NOMO-1 (cell line): ENCODE measurements around the gene UGT1A10.
"Not testable (repeated sequence)": the region's sequence is repeated elsewhere in the genome, so short reads cannot be mapped to it uniquely, and the experiment has no call there.

Experiments used
- DNase-seq, 2 experiments: peaks; one replicate each; lab custom pipeline; 2025; ENCODE audit not compliant: unreplicated experiment in 2 of 2; lab: John Stamatoyannopoulos, UW

UGT1A10 gene

DNA sequence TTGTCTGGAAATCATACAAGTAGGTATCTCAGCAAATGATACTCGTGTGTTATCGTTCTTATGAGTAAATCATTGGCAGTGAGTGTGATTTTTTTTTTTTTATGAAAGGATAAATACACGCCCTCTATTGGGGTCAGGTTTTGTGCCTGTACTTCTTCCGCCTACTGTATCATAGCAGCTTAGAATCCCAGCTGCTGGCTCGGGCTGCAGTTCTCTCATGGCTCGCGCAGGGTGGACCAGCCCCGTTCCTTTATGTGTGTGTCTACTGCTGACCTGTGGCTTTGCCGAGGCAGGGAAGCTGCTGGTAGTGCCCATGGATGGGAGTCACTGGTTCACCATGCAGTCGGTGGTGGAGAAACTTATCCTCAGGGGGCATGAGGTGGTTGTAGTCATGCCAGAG, at the start of gene UGT1A10:
Gene UGT1A10, plus strand, starts transcription at position 143 of the 400 bp plus-strand sequence. Its CDS starts 75 bp downstream, at position 218.
- DNase-seq: not testable (repeated sequence)

DNA sequence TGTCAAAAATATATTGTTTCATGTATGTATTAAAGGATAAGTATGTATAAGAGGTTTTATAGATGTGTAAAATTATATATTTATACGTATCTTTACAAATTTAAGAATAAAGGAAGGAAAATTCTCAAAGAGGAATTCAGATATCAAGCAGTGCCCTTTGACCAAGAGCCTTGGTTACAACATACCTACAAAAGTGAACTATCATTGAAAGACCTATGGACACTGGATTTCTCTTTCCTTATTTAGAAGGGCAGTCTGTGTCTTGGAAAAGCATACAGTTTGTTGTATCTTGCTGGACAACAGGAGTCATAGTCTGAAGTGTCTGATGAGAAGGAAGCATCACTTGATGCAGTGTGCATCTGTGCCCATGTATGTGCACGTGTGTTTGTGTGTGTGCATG, 47.8 kb upstream of the UGT1A10 start:
- DNase-seq: no peak

DNA sequence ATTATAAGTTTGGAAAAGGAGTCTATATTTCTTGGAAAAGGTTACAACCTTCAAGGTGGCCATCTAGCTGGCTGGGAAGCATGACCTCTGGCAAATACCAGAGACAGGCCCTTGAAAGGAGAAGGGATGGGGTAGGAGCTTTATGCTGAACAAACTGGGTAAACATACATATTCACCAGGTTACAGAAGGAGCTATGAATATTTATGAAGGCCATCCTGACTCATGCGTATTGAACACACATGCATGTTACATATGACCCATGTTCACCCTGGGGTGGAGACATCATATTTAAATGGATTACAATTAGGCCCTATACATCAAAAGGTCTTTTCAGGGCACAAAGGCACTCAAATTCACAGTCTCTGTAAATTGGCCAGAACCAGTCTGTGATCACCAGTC, 43.5 kb upstream of the UGT1A10 start:
- not testable (repeated sequence) for DNase-seq

DNA sequence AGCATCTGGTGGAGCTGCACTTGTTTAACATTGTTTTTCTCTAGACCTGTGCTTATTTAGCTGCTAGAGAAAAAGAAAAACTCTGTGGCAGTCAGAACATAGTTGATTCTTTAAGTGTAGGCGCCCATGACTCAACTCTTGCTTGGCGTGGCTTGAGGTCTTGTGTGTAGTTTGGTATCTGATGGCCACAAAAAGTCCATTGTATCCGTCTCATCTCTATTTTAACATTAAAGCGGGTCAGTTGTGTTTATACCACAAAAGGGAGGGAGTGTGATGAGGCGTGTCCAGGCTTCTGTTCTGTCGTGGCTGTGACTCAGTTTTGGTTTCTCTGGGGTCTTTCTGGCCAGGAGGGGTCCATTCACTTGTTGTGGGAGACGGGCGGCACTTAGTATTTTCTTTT, 43.0 kb upstream of the UGT1A10 start:
- no peak for DNase-seq

DNA sequence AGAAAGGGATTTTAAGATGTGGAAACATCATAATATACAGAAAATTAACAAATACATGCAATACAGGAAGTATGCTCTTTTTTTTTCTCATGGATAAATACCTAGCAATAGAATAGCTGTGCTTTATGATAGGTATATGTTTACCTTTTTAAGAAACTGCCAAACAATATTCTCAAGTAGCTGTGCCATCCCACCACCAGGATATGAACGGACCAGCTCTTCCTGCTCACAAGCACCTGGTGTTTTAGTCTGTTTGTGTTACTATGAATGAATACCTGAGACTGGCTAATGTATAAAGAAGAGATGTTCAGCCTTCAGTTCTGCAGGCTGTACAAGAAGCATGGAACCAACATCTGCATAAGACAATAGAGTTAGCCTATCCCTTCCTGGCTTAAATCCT, 38.7 kb upstream of the UGT1A10 start:
- no peak for DNase-seq

GRCh38 chr2:233598952-233599351, 37.3 kb upstream of the UGT1A10 start:
- DNase-seq: no peak

DNA sequence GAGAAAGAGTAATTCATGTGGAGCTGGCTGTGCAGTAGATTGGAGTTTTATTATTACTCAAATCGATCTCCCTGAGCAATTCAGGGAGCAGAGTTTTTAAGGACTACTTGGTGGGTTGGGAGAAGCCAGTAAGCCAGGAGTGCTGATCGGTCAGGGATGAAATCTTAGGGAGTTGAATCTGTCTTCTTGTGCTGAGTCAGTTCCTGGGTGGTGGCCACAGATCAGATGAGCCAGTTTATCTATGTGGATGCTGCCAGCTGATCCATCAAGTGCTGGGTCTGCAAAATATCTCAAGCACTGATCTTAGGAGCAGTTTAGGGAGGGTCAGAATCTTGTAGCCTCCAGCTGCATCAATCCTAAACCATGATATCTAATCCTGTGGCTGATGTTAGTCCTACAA, 35.9 kb upstream of the UGT1A10 start:
- DNase-seq: no peak

GRCh38 chr2:233602076-233602475, 34.2 kb upstream of the UGT1A10 start:
- DNase-seq: no peak

DNA sequence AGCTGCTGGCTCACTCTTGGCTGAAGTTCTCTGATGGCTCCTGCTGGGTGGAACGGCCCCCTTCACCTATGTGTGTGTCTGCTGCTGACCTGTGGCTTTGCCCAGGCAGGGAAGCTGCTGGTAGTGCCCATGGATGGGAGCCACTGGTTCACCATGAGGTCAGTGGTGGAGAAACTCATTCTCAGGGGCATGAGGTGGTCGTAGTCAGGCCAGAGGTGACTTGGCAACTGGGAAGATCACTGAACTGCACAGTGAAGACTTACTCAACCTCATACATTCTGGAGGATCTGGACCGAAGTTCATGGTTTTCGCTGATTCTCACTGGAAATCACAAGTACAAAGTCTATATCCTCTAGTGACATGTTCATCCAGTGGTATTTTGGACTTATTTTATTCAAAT, 32.7 kb upstream of the UGT1A10 start:
- DNase-seq: no peak

DNA sequence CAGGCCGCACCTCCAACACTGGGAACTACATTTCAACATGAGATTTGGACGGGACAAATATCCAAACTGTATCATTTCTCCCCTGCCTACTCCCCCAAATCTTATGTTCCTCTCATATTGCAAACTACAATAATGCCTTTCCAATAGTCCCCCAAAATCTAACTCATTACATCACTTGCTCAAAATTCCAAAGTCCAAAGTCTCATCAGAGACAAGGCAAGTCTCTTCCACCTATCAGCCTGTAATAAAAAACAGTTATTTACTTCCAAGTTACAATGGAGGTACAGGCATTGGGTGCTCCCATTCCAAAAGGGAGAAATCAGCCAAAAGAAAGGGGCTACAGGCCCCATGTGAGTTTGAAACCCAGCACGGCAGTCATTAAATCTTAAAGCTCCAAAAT, 31.4 kb upstream of the UGT1A10 start:
- no peak for DNase-seq

GRCh38 chr2:233605680-233606079, 30.6 kb upstream of the UGT1A10 start:
- DNase-seq: no peak

DNA sequence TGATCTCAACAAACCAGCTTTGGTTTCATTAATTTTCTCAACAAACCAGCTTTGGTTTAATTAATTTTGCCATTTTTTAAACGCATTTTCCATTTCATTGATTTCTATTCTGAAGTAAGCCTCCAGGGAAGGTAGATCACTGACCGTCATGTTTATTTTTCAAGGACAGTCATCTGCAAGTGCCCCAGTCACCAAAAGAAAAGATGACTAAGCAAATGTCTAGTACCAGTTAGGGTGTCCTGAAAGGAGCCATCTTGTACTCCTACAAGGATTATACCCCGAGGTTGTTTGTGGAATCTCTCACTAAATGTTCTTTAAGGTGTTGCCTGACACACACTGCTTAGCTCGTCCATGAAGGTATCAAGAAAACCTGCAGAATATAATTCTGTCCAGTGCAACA, 25.0 kb upstream of the UGT1A10 start:
- no peak for DNase-seq

GRCh38 chr2:233617476-233617875, 18.8 kb upstream of the UGT1A10 start, which contains the start of gene UGT1A8:
Gene UGT1A8 (plus strand): TSS chr2:233617633. CDS start chr2:233617708, 75 bp downstream.
- not testable (repeated sequence) for DNase-seq

DNA sequence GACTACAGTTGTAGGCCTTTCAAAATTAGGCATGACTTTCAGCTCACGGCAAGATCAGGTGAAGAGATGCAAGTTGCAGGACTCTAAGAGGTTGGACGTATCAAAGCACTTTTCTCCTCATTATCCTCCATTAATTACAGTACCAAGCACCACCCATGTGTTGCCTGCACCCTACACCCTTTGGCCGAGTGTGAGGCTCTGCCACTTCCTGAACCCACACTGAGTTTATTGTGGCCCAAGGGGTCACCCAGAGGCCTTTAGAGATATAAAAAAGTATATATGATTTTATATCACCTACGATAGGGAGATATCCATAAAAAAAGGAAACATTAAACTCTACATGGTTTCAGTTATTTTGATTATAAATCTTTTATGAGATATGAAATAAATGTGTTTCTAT, 16.0 kb upstream of the UGT1A10 start:
- no peak for DNase-seq

DNA sequence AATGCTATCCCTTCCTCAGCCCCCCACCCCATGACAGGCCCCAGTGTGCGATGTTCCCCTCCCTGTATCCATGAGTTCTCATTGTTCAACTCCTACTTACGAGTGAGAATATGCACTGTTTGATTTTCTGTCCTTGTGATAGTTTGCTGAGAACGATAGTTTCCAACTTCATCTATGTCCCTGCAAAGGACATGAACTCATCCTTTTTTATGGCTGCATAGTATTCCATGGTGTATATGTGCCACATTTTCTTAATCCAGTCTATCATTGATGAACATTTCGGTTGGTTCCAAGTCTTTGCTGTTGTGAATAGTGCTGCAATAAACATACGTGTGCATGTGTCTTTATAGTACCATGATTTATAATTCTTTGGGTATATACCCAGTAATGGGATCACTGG, 14.4 kb upstream of the UGT1A10 start:
- not testable (repeated sequence) for DNase-seq

GRCh38 chr2:233627331-233628025, 8.8 kb upstream of the UGT1A10 start:
- no peak for DNase-seq

DNA sequence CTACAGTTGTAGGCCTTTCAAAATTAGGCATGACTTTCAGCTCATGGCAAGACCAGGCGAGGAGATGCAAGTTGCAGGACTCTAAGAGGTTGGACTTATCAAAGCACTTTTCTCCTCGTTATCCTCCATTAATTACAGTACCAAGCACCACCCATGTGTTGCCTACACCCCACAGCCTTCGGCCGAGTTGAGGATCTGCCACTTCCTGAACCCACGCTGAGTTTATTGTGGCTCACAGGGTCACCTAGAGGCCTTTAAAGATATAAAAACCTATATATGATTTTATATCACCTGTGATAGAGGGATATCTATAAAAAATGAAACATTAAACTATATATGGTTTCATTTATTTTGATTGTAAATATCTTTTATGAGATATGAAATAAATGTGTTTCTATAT, 2.6 kb downstream of the UGT1A10 start:
- no peak for DNase-seq

DNA sequence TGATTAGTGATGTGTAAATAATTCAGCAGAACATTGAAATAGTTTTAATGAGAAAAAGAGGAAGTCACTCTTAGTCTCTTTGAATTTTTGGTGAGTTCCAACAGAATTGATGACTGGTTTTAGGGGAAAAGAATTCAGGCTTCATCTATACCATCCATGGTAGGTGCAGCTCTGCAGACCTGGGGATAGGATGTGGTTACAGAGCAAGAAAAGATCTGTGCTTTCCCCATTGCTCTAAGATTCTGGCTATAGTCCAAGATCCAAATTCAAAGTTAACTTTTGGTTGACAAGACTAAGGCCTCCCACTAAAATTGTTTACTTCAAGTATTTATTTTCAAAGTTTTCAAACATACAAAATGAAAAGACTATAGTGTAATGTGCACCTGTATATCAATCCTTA, 3.6 kb downstream of the UGT1A10 start:
- DNase-seq: no peak

DNA sequence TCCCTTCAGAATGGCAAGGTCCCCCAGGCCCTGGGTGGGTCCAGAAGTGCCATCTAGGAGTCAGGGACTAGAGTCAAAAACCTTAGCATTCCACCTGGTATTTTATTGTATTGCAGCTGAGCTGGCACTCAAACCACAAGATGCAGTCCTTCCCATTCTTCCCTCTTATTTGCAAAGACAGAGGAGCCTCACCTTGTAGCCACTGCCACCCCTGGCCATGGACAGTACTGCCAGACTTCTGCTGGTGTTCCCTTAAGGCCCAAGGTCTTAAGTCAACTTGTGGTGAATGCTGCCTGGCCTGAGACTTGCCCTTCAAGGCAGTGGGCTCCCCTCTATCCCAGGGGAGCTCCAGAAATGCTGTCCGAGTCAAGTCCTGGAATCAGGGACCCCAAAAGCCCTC, 6.9 kb downstream of the UGT1A10 start:
- DNase-seq: no peak

GRCh38 chr2:233646033-233646432, 9.8 kb downstream of the UGT1A10 start:
- not testable (repeated sequence) for DNase-seq

DNA sequence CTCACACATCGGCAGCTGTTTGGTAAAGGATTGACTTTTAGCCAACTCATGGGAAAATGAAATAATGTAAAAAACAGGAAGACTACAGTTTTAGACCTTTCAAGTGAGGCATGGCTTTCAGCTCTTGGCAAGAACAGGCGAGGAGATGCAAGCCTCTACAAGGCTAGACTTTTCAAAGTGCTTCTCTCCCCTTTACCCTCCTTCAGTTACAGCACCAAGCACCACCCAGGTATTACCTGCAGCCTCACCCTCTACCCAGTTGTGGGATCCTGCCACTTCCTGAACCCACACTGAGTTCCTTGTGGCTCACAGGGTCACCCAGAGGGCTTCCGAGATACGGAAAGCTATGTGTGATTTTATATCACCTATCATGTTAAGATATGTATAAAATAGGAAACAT, 14.7 kb downstream of the UGT1A10 start:
- no peak for DNase-seq

GRCh38 chr2:233651430-233651829, 15.2 kb downstream of the UGT1A10 start:
- DNase-seq: no peak

DNA sequence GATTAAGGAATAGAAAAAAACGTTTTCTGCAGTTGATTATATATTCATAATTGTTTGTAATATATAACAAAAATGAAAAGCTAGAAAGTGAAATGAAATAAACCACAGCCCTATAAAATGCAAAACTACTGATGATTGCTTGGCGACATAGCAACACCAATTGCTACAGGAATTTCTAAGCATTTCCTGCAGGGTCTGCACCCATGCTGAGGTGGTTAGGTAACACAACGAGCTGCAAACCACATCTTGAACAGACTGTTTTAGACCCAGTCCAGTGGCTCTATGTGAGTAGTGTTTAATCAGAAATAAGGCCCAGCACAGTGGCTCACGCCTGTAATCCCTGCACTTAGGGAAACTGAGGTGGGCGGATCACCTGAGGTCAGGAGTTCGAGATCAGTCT, 18.3 kb downstream of the UGT1A10 start:
- no peak for DNase-seq
